ENCODE results near the gene HOXD11.

- no peak for TF ChIP-seq NANOG (IDR thresholded peaks at IDR 0.05; ENCODE audit: borderline replicate concordance)
- no peak for TF ChIP-seq ZNF462 (CRISPR knock-in tag; IDR thresholded peaks at IDR 0.05)
Measured at GRCh38 chr2:176130957-176131847, 24.1 kb downstream of the HOXD11 start.
